Measurements from ENCODE around the gene LEF1.

Gene LEF1

GRCh38 chr4:108209489-108209888, 40.8 kb upstream of the LEF1 start:
- TF ChIP-seq, protein P1, sequence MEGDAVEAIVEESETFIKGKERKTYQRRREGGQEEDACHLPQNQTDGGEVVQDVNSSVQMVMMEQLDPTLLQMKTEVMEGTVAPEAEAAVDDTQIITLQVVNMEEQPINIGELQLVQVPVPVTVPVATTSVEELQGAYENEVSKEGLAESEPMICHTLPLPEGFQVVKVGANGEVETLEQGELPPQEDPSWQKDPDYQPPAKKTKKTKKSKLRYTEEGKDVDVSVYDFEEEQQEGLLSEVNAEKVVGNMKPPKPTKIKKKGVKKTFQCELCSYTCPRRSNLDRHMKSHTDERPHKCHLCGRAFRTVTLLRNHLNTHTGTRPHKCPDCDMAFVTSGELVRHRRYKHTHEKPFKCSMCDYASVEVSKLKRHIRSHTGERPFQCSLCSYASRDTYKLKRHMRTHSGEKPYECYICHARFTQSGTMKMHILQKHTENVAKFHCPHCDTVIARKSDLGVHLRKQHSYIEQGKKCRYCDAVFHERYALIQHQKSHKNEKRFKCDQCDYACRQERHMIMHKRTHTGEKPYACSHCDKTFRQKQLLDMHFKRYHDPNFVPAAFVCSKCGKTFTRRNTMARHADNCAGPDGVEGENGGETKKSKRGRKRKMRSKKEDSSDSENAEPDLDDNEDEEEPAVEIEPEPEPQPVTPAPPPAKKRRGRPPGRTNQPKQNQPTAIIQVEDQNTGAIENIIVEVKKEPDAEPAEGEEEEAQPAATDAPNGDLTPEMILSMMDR (IDR thresholded peaks at IDR 0.05; ENCODE audit: insufficient read depth, low read depth, low read length, missing control alignments): no peak
- no peak overlapping the region for H3K4me3 ChIP-seq (ENCODE audit: low read depth, low read length)
- no peak for DNase-seq (ENCODE audit: low read depth)

- no peak for DNase-seq (ENCODE audit: low read depth)
- TF ChIP-seq, protein P1 (IDR thresholded peaks at IDR 0.05; ENCODE audit: insufficient read depth, low read depth, low read length, missing control alignments): no peak
- no peak overlapping the region for H3K4me3 ChIP-seq (ENCODE audit: low read depth, low read length)
These were observed 37.1 kb upstream of the LEF1 start for GRCh38 chr4:108205859-108206258.

DNA sequence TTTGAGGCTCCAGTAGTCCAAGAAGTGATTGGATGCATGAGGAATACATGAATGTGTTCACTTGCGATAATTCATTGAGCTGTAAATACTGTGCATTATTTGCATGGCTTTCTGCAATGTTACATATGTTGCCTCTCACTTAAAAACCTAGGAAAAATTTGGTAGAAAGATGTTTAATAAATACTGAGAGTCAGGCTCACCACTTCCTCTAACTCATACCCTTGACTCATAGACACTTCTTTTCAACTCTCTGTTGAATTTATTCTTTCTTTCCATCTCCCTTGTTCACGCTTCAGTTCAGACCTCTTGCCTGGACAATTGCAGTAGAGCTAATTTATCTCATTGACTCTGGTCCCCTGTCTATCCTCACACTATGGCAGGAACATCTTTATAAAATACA, 35.8 kb upstream of the LEF1 start:
- TF ChIP-seq, protein P1 (IDR thresholded peaks at IDR 0.05; ENCODE audit: insufficient read depth, low read depth, low read length, missing control alignments): no peak
- H3K4me3 ChIP-seq (ENCODE audit: low read depth, low read length): no peak overlapping the region
- no peak for DNase-seq (ENCODE audit: low read depth)

DNA sequence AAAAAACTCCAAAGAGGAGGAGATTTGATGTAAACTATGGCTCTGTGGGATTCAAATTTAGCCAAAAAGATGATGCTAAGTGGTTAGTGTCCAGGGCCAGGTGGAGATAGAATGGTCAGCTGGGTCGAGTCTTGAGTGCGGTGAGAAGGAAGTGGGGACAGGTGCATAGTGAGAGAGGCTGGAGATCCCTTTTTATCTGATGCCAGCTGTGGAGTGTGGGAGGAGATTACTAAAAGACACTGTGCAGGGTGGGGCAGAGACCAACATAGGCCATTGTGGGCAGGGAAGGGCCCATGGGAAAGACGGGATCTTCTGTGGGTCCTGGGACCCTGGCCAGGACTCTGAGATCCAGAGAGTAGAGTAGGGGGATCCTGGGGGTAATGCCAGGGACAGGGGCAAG, 34.6 kb upstream of the LEF1 start:
- no peak overlapping the region for H3K4me3 ChIP-seq (ENCODE audit: low read depth, low read length)
- TF ChIP-seq, protein P1 (IDR thresholded peaks at IDR 0.05; ENCODE audit: insufficient read depth, low read depth, low read length, missing control alignments): no peak

DNA sequence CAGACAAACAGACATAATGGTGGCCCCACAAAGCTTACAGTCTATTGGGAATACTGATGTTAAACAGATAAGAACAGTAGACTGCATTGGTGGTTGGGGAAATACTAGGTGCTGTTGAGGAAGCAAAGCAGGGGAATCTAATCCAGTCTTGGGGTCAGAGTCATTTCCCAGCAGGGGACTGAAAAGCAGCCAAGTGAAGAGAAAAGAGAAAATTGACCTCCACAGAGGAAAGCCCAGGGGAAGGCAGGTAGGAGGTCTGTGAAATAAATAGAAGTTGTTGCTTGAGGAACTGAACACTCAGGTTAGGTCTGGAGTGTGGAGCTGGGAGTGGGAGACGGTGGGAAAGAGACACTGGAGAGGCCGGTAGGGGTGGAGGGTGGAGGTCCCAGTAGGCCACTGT, 33.0 kb upstream of the LEF1 start:
- no peak overlapping the region for H3K4me3 ChIP-seq (ENCODE audit: low read depth, low read length)
- TF ChIP-seq, protein P1 (IDR thresholded peaks at IDR 0.05; ENCODE audit: insufficient read depth, low read depth, low read length, missing control alignments): no peak

More for the DNA sequence above, 34.6 kb upstream of the LEF1 start:
- DNase-seq (ENCODE audit: low read depth): no peak

DNA sequence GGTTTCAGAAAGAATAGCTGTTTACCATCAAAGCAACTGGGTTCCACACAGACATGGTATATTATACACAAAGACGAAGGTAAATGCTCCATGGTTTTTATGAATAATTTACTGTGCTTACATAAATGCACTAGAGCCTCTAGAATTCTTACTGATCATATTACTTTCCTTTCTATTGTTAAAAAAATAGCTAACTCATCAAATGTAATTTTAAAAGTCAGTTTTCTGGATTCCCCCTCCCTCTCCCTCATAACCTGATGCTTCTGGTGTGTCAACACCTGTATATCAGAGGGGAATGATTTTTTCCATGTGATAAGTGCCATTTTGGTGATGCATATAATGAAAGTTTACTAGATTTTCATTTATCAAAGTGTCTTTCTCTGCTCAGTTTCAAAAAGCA, 31.1 kb upstream of the LEF1 start:
- no peak for DNase-seq (ENCODE audit: low read depth)
- TF ChIP-seq, protein P1 (IDR thresholded peaks at IDR 0.05; ENCODE audit: insufficient read depth, low read depth, low read length, missing control alignments): no peak
- no peak overlapping the region for H3K4me3 ChIP-seq (ENCODE audit: low read depth, low read length)

More for the DNA sequence above, 33.0 kb upstream of the LEF1 start:
- no peak for DNase-seq (ENCODE audit: low read depth)

- TF ChIP-seq, protein P1 (IDR thresholded peaks at IDR 0.05; ENCODE audit: insufficient read depth, low read depth, low read length, missing control alignments): no peak
- H3K4me3 ChIP-seq (ENCODE audit: low read depth, low read length): no peak overlapping the region
- DNase-seq (ENCODE audit: low read depth): no peak
These were observed 25.3 kb upstream of the LEF1 start for GRCh38 chr4:108193886-108194672.
